HEK293T (cell line): ENCODE data around the gene GOLGA2.

ENCODE experiments used
- BHLHE40 ChIP-seq: fragments of 450-650 bp; IDR thresholded peaks from 2 replicates; pipeline ENCODE4 v1.6.1; 2016; ENCODE audit warnings: mild to moderate bottlenecking, moderate library complexity, borderline replicate concordance
- FOXA1 ChIP-seq: fragments of 450-650 bp; IDR thresholded peaks from 2 replicates; pipeline ENCODE4 v1.6.1; 2016; ENCODE audit warnings: mild to moderate bottlenecking
- FOXM1 ChIP-seq: fragments of 450-650 bp; IDR thresholded peaks from 2 replicates; pipeline ENCODE4 v1.6.1; 2017; ENCODE audit warnings: mild to moderate bottlenecking, borderline replicate concordance
- HDGF ChIP-seq: fragments of 450-650 bp; IDR thresholded peaks from 2 replicates; pipeline ENCODE4 v1.6.1; 2017; ENCODE audit warnings: antibody characterized with exemption, borderline replicate concordance
- SP1 ChIP-seq: fragments of 450-650 bp; IDR thresholded peaks from 2 replicates; pipeline ENCODE4 v1.6.1; 2017
- TARDBP ChIP-seq: fragments of 450-650 bp; IDR thresholded peaks from 2 replicates; pipeline ENCODE4 v1.6.1; 2016
- ZNF384 ChIP-seq: fragments of 450-650 bp; IDR thresholded peaks from 2 replicates; pipeline ENCODE4 v1.6.1; 2016
- TF ChIP-seq, protein P1 (sequence below): fragments of 450-650 bp; IDR thresholded peaks from 2 replicates; pipeline ENCODE4 v1.6.1; 2016

DNA sequence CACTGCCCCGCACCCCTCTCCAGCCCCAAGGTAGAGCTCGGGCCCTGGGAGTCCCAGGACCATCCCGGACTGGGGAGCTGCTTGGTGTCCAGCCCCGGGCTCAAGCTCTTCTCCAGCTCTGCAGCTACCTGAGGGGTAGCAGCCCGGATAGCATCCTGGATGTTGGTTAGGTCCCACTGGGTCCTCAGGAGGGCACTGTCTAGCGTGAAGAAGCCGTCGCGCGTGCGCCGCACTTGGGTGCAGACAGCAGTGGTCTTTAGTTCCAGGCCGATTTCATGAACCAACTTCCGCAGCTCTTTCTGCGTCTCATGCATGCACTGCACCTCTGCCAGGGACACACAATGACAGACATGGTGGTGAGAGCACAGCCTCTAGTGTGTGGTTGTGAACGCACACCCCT lies 33.7 kb upstream of the GOLGA2 start:
- TF ChIP-seq SP1 (no peak), FOXA1 (no peak), BHLHE40 (no peak), ZNF384 (no peak), HDGF (no peak), FOXM1 (no peak), TARDBP (no peak)
- TF ChIP-seq, protein P1, sequence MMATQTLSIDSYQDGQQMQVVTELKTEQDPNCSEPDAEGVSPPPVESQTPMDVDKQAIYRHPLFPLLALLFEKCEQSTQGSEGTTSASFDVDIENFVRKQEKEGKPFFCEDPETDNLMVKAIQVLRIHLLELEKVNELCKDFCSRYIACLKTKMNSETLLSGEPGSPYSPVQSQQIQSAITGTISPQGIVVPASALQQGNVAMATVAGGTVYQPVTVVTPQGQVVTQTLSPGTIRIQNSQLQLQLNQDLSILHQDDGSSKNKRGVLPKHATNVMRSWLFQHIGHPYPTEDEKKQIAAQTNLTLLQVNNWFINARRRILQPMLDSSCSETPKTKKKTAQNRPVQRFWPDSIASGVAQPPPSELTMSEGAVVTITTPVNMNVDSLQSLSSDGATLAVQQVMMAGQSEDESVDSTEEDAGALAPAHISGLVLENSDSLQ, result no peak
